GM10266 (cell line): Measurements from ENCODE around the gene UGT1A5.

Experiments used
- DNase-seq: peaks from one replicate; pipeline ENCODE4 v3.0.0; 2012; ENCODE audit errors: extremely low spot score
- TF ChIP-seq, protein P1 (sequence below): IDR thresholded peaks from 2 replicates; pipeline ENCODE4 v1.5.1; 2012; ENCODE audit warnings: mild to moderate bottlenecking, low read depth; ENCODE audit not compliant: control insufficient read depth, insufficient read depth; ENCODE audit errors: missing control alignments

The UGT1A5 gene

DNA sequence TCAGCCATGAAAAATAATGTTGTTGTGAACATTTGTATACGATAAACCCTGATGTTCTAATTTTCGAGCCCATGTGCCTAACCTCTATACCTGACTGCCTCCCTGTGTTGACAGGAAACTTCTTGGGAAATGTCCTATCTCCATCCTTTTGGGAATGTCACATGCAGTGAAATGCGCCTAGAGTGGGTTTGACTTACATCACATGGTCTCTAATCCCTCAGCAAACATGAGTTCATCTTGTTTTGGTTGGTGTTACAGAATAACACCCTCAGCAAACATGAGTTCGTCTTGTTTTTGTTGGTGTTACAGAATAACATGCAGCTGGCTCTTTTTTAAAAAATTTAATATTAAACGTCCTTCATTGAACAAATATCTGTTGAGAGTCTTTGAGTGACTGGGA, 24.4 kb upstream of the UGT1A5 start:
- DNase-seq = no peak
- TF ChIP-seq, protein P1, sequence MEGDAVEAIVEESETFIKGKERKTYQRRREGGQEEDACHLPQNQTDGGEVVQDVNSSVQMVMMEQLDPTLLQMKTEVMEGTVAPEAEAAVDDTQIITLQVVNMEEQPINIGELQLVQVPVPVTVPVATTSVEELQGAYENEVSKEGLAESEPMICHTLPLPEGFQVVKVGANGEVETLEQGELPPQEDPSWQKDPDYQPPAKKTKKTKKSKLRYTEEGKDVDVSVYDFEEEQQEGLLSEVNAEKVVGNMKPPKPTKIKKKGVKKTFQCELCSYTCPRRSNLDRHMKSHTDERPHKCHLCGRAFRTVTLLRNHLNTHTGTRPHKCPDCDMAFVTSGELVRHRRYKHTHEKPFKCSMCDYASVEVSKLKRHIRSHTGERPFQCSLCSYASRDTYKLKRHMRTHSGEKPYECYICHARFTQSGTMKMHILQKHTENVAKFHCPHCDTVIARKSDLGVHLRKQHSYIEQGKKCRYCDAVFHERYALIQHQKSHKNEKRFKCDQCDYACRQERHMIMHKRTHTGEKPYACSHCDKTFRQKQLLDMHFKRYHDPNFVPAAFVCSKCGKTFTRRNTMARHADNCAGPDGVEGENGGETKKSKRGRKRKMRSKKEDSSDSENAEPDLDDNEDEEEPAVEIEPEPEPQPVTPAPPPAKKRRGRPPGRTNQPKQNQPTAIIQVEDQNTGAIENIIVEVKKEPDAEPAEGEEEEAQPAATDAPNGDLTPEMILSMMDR = no peak

GRCh38 chr2:233689031-233689430, 23.7 kb upstream of the UGT1A5 start:
- TF ChIP-seq, protein P1 = no peak
- DNase-seq = no peak

DNA sequence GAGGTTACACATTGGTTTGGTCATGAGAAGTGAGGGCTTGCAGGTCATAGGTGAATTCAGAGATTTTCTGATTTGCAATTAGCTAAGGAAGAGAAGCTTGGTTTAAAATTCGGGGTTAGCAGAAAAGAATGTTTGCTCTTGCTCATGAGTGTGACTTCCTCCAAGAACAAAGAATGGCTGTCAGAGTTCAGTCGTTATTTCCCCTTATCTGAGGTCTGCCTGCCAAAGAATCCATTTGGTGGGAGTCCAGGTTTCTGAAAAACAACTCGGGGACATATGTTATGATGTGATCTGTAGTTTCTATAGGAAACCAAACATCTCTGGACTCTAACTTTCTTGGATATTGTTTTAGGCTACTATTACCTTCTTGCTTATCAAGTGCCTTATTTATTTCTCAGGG, 23.2 kb upstream of the UGT1A5 start:
- DNase-seq = no peak
- TF ChIP-seq, protein P1 = no peak

DNA sequence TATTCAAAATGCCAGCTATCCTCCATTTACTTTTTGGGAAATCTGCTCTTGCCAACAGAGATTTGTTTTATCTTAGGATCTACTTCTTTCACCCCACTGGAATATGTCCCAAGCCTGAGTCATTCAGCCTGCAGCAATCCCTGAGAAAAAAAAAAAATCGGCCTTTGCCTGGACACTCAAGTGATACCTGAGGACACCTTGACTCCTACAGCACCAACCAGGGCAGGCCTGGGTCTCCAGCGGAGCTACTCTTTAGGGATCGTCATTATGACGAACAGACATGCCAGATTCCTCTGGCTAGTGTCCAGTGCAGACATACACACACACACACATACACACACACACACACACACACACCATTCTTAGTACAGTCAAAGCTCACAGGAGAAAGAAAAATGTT, 22.3 kb upstream of the UGT1A5 start:
- TF ChIP-seq, protein P1 = no peak
- no peak for DNase-seq

DNA sequence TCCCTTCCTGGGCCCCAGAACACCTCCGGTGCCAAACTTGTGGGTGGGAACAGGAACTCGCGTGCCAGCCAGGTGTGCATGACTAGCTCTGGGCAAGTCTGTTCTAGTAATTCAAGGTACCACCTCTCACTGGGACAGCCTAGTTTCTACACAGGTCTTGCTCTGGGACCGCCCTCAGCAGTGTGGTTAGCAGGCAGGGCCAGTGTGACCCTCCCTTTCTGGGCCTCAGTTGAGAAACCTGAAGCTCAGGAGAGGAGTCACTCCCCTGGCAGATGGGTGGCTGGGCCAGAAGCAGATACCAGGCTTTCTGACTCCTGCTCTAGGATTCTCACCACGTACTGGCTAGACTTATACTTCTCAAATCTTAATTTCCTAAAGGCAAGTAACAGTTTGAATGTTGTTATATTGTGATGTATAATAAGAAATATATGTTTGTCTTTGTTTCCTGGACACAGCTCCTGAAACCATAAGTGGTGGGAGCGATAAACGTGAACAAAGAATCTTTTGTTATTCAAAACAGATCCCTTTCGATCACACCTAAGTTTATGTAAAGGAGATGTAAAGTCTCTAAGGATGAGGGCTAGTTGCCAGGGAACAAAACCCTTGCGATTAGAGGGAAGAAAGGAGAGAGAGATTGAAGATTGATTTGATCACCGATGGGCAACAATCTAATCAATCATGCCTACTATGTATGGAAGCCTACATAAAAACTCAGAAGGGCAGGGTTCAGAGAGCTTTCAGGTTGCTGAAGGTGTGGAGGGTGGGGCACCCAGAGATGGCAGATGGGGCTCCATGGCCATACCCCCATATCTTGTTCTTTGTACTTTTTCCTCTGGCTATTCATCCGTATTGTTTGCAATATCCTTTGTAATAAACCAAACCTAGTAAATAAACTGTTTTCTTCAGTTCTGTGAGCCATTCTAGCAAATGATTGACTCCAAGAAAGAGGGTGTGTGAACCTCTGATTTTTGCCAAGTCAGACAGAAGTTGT, 21.0 kb upstream of the UGT1A5 start:
- no peak for DNase-seq
- TF ChIP-seq, protein P1 = no peak

DNA sequence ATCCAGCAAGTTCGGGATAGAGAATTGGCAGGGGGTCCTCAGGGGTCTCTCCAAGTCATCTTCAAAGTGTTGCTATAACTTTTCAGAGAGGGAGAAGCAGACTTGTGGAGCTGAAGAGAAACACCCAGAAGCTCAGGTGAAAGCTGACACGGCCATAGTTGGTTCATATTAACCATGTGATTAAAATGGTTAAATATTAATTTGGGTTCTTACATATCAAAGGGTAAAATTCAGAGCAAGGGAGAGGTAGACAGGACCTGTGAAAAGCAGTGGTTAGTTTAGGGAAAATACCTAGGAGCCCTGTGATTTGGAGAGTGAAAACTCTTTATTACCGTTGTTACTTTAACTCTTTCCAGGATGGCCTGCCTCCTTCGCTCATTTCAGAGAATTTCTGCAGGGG, 20.1 kb upstream of the UGT1A5 start, which contains the start of gene UGT1A6:
TSS of gene UGT1A6 (plus strand) at position 243 of the 400 bp plus-strand sequence. CDS start at position 358, 115 bp downstream.
- no peak for DNase-seq
- TF ChIP-seq, protein P1 = no peak

- TF ChIP-seq, protein P1 = no peak
- no peak for DNase-seq
These were observed 18.7 kb upstream of the UGT1A5 start for GRCh38 chr2:233693963-233694362.
